ENCODE results near the gene PRSS36. TPM values are rescaled to one million over a fixed set of nuclear protein-coding genes. Genes with fewer than 3 reads are reported as not detected.

PRSS36 gene
- polyA plus RNA-seq, 1 donor: 2.0 TPM

DNA sequence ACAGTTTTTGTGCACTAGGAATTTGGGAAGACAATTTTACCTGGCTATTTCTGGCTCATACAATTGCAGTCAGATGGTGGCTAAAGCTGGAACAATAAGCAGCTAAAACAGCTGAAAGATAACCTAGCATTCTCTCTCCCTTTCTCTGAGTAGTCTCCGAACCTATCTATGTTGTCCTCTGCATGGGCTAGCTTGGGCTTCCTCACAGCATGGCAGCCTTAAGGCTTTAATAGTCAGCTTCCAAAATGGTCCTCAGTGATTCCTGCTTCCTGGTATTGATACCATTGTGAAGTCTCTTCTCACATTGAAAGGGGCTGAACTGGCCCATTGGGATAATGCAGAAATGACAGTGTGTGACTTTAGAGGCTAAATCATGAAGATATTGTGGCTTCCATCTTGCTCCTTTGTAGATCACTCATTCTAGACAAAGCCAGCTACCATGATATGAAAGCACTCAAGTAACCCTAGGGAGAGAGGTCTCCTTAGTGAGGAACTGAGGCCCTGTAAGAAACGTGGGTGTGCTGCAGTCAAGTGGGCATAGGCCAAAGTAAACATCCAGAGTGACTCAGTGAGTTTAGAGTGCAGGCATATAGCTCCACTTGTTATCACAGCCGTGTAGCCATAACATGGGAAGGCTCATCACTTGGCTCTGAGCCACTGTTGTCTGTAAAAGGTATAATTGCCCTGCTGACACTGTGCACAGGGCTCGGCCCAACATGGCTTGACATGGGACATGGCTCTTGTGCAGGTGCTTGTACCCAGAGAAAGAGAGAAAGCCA, 49.8 kb downstream of the PRSS36 start:
- Histone ChIP-seq H3K4me3 (ENCODE audit: low read length) (no peak overlapping the region), H3K36me3 (ENCODE audit: control insufficient read depth, insufficient read depth, low read length) (no peaks in the 10 kb centered on the region), H3K4me1 (ENCODE audit: control insufficient read depth, insufficient read depth, low read length) (no peaks in the 10 kb centered on the region), H3K27ac (ENCODE audit: low read length) (no peak overlapping the region), H3K27me3 (ENCODE audit: control insufficient read depth, insufficient read depth, low read length) (no peaks in the 10 kb centered on the region), H3K9me3 (ENCODE audit: control insufficient read depth, low read depth, low read length) (peaks cover 3% of the 10 kb centered on the region)
- WGBS (ENCODE audit: insufficient coverage, low lambda C conversion rate): no CpG with 5 or more reads among the region's 4 CpGs
- no peak for DNase-seq

DNA sequence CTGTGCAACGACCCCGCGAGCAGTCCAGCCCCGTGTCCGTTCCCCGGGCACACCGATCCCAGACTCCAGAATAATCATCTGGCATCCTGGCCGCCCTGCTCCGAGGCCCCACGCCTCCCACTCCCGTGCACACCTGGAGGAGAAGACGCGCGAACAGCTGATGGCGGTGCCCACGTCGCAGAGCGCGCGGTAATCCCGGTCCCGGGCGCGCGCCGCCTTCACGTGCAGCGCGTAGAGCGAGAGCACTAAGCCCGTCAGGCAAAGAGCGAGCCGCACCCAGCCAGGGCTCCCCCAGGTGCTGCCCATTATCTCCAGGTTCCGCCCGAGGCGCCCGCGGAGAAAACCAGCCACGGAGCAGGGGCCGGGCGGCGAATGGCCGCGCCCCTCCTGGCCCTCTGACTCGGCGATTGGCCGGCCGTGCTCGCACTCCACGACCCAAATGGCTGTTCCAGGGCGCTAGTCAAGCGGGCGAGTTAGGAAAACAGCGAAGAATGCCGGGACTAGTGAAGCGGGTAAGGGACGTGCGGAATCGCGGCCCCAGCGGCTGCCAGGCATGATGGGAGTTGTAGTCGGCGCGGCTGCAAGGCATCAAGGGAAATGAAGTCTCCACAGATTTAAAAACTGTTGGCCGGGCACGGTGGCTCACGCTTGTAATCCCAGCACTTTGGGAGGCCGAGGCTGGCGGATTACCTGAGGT, 55.3 kb downstream of the PRSS36 start, which contains the start of gene VKORC1:
Gene VKORC1, minus strand, starts transcription at position 374 of the 697 bp plus-strand sequence. Its CDS starts 68 bp downstream, at position 306.
- H3K27ac ChIP-seq (ENCODE audit: low read length): peak within 1 kb of the TSS; percentile 88
- H3K4me3 ChIP-seq (ENCODE audit: low read length): peak within 1 kb of the TSS; percentile 85
- H3K4me1 ChIP-seq (ENCODE audit: control insufficient read depth, insufficient read depth, low read length): peaks cover 8% of the 10 kb centered on the region
- no peaks in the 10 kb centered on the region for H3K27me3 ChIP-seq (ENCODE audit: control insufficient read depth, insufficient read depth, low read length)
- peak; percentile 93 to 97 for DNase-seq
- peaks cover 11% of the 10 kb centered on the region for H3K36me3 ChIP-seq (ENCODE audit: control insufficient read depth, insufficient read depth, low read length)
- WGBS (ENCODE audit: insufficient coverage, low lambda C conversion rate): no CpG with 5 or more reads among the region's 69 CpGs
- H3K9me3 ChIP-seq (ENCODE audit: control insufficient read depth, low read depth, low read length): peaks cover 5% of the 10 kb centered on the region

DNA sequence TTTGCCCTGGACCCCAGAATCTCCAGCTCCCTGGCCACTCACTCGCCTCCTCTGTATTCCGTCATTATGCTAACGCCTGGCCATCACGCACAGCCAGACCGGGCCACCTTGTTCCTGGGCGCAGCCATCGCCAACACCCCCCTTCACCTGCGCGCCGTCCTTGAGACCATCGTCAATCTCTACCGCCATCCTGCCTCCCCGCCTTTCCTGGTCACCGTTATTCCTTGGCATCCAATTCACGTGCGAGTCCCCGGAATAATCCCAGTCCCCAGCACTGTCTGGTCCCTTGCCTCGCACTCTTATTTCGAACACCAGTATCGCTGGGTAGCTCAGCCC, 55.8 kb downstream of the PRSS36 start:
- Histone ChIP-seq H3K4me1 (ENCODE audit: control insufficient read depth, insufficient read depth, low read length) (peaks cover 8% of the 10 kb centered on the region), H3K9me3 (ENCODE audit: control insufficient read depth, low read depth, low read length) (peaks cover 5% of the 10 kb centered on the region), H3K36me3 (ENCODE audit: control insufficient read depth, insufficient read depth, low read length) (peaks cover 11% of the 10 kb centered on the region), H3K4me3 (ENCODE audit: low read length) (peak overlapping the region; percentile 85), H3K27me3 (ENCODE audit: control insufficient read depth, insufficient read depth, low read length) (no peaks in the 10 kb centered on the region), H3K27ac (ENCODE audit: low read length) (peak overlapping the region; percentile 88)
- no CpG with 5 or more reads among the region's 20 CpGs for whole genome bisulfite sequencing (ENCODE audit: insufficient coverage, low lambda C conversion rate)
- DNase-seq: no peak

GRCh38 chr16:31093132-31093703, 56.6 kb downstream of the PRSS36 start:
- H3K27ac ChIP-seq (ENCODE audit: low read length): no peak overlapping the region
- no CpG with 5 or more reads among the region's 17 CpGs for WGBS (ENCODE audit: insufficient coverage, low lambda C conversion rate)
- H3K36me3 ChIP-seq (ENCODE audit: control insufficient read depth, insufficient read depth, low read length): peaks cover 13% of the 10 kb centered on the region
- H3K27me3 ChIP-seq (ENCODE audit: control insufficient read depth, insufficient read depth, low read length): no peaks in the 10 kb centered on the region
- H3K4me3 ChIP-seq (ENCODE audit: low read length): peak overlapping the region; percentile 85
- peaks cover 8% of the 10 kb centered on the region for H3K4me1 ChIP-seq (ENCODE audit: control insufficient read depth, insufficient read depth, low read length)
- peaks cover 5% of the 10 kb centered on the region for H3K9me3 ChIP-seq (ENCODE audit: control insufficient read depth, low read depth, low read length)
- peak in 1 of 2 donors; percentile 48 for DNase-seq

DNA sequence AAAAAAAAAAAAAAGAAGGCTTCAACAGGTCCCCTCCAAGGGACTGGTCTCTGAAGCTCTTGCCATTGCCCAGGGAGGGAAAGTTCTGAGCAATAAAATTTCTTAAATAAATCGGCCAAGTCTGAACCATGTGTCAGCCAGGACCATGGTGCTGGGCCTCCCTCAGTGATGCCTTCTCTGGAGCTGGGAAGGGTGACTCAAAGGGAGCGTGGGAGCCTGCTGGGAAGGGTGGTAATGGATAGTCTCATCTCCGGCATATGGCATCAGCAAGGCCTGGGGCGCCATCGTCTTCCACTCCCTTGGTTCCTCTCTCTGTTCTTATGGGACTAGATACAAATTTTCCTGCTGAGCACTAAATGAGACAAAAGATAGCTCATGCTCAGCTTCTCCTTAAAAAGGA, 57.5 kb downstream of the PRSS36 start:
- DNase-seq: no peak
- H3K9me3 ChIP-seq (ENCODE audit: control insufficient read depth, low read depth, low read length): peaks cover 5% of the 10 kb centered on the region
- H3K27ac ChIP-seq (ENCODE audit: low read length): no peak overlapping the region
- H3K4me1 ChIP-seq (ENCODE audit: control insufficient read depth, insufficient read depth, low read length): peaks cover 8% of the 10 kb centered on the region
- H3K36me3 ChIP-seq (ENCODE audit: control insufficient read depth, insufficient read depth, low read length): peaks cover 16% of the 10 kb centered on the region
- 80% methylated on average over 1 of the region's 5 CpGs for WGBS (ENCODE audit: insufficient coverage, low lambda C conversion rate)
- no peak overlapping the region for H3K4me3 ChIP-seq (ENCODE audit: low read length)
- no peaks in the 10 kb centered on the region for H3K27me3 ChIP-seq (ENCODE audit: control insufficient read depth, insufficient read depth, low read length)

DNA sequence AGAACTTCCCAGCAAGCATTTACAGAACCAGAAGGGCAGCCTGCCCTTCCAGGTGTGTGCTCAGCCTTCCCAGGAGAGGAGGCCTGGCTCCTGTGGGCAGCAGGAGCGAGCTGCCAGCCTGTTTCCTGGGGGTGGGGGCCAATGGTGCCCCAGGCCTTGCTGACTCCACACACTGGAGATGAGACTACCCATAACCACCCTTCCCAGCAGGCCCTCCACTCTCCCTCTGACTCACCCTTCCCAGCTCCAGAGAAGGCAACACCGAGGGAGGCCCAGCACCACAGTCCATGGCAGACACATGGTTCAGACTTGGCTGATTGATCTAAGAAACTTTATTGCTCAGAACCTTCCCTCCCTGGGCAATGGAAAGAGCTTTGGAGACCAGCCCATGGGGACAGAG, 59.3 kb downstream of the PRSS36 start:
- H3K4me1 ChIP-seq (ENCODE audit: control insufficient read depth, insufficient read depth, low read length): peaks cover 8% of the 10 kb centered on the region
- peaks cover 5% of the 10 kb centered on the region for H3K9me3 ChIP-seq (ENCODE audit: control insufficient read depth, low read depth, low read length)
- WGBS (ENCODE audit: insufficient coverage, low lambda C conversion rate): no CpG with 5 or more reads among the region's 2 CpGs
- H3K4me3 ChIP-seq (ENCODE audit: low read length): no peak overlapping the region
- DNase-seq: no peak
- H3K27me3 ChIP-seq (ENCODE audit: control insufficient read depth, insufficient read depth, low read length): no peaks in the 10 kb centered on the region
- no peak overlapping the region for H3K27ac ChIP-seq (ENCODE audit: low read length)
- H3K36me3 ChIP-seq (ENCODE audit: control insufficient read depth, insufficient read depth, low read length): peaks cover 16% of the 10 kb centered on the region

DNA sequence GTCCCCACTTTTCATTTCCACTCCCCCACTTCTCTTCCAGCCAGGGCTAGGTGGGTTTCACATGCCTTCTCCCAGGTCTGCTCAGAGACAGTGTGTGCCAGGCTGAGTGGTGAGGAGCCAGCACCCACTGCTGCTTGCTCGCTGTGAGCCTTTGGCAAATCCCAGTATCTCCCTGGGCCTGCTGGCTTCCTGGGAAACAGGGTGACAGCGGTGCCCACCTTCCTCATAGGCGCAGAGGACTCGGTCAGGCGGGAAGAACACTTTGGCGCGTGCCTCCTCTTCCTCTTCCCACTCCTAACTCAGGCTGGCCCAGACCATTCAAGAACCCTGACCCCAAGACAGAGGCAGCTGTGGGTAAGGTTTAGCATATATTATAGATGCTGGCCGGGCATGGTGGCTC, 60.7 kb downstream of the PRSS36 start:
- H3K27ac ChIP-seq (ENCODE audit: low read length): no peak overlapping the region
- no peaks in the 10 kb centered on the region for H3K27me3 ChIP-seq (ENCODE audit: control insufficient read depth, insufficient read depth, low read length)
- no peak for DNase-seq
- no CpG with 5 or more reads among the region's 8 CpGs for WGBS (ENCODE audit: insufficient coverage, low lambda C conversion rate)
- peaks cover 27% of the 10 kb centered on the region for H3K36me3 ChIP-seq (ENCODE audit: control insufficient read depth, insufficient read depth, low read length)
- H3K4me1 ChIP-seq (ENCODE audit: control insufficient read depth, insufficient read depth, low read length): peaks cover 8% of the 10 kb centered on the region
- H3K9me3 ChIP-seq (ENCODE audit: control insufficient read depth, low read depth, low read length): no peaks in the 10 kb centered on the region
- no peak overlapping the region for H3K4me3 ChIP-seq (ENCODE audit: low read length)

Other genes starting within 250 kb of the PRSS36 start
- gene FBXL19, start 226.5 kb downstream of the PRSS36 start, polyA plus RNA-seq: 17.6 TPM
- 24.5 TPM for gene ORAI3, start 201.0 kb downstream of the PRSS36 start, polyA plus RNA-seq
- gene SETD1A, start 192.3 kb downstream of the PRSS36 start, polyA plus RNA-seq: 12.3 TPM
- gene HSD3B7, start 164.9 kb downstream of the PRSS36 start, polyA plus RNA-seq: 11.7 TPM
- gene STX1B, start 139.4 kb downstream of the PRSS36 start, polyA plus RNA-seq: 1.9 TPM
- gene STX4, start 116.5 kb downstream of the PRSS36 start, polyA plus RNA-seq: 76.6 TPM
- gene ZNF668, start 75.8 kb downstream of the PRSS36 start, polyA plus RNA-seq: 5.4 TPM
- 12.4 TPM for gene ZNF646, start 75.6 kb downstream of the PRSS36 start, polyA plus RNA-seq
- 1.8 TPM for gene PRSS53, start 61.1 kb downstream of the PRSS36 start, polyA plus RNA-seq
- gene VKORC1, start 55.3 kb downstream of the PRSS36 start, polyA plus RNA-seq: 51.8 TPM
- gene BCKDK, start 41.7 kb downstream of the PRSS36 start, polyA plus RNA-seq: 26.5 TPM
- gene KAT8, start 32.4 kb downstream of the PRSS36 start, polyA plus RNA-seq: 57.7 TPM
- 252 TPM for gene PRSS8, start 14.3 kb downstream of the PRSS36 start, polyA plus RNA-seq
- gene FUS, start 30.1 kb upstream of the PRSS36 start, polyA plus RNA-seq: 494 TPM
- 42.4 TPM for gene PYCARD, start 52.7 kb upstream of the PRSS36 start, polyA plus RNA-seq
- gene TRIM72, start 64.1 kb upstream of the PRSS36 start, polyA plus RNA-seq: 0.10 TPM
- gene PYDC1, start 67.1 kb upstream of the PRSS36 start, polyA plus RNA-seq: 0.19 TPM
- 1.6 TPM for gene ITGAM, start 109.9 kb upstream of the PRSS36 start, polyA plus RNA-seq
- 1.9 TPM for gene ITGAX, start 205.1 kb upstream of the PRSS36 start, polyA plus RNA-seq
- gene ITGAD, start 243.3 kb upstream of the PRSS36 start, polyA plus RNA-seq: 0.03 TPM

Measured in large intestine (tissue), 3 donors.